ENCODE results near the gene GBX2.

GBX2 gene

DNA sequence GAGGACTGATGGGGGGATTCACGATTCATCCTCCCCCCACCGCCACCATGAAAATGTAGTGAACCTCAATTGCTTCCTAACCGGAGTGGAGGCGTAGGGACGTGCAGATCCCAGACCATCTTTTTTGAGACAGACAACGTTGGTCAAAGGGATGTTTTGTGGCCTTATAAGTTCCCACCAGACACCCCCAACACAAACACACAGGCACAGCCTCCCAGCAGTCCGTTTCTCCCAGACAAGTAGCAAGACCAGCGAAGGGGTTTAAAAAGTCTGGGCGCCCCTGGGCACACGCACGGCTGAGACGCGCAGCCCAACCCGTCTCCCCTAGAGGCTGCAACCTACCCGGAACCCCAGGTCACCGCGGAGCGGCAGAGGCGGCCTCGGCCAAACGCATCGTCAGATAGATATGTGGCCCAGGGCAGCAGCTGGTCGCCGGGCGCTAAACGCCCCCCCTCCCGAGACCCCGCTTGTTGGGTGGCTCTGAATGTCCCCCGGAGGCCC, 1.3 kb downstream of the GBX2 start:
- DNase-seq = no peak

DNA sequence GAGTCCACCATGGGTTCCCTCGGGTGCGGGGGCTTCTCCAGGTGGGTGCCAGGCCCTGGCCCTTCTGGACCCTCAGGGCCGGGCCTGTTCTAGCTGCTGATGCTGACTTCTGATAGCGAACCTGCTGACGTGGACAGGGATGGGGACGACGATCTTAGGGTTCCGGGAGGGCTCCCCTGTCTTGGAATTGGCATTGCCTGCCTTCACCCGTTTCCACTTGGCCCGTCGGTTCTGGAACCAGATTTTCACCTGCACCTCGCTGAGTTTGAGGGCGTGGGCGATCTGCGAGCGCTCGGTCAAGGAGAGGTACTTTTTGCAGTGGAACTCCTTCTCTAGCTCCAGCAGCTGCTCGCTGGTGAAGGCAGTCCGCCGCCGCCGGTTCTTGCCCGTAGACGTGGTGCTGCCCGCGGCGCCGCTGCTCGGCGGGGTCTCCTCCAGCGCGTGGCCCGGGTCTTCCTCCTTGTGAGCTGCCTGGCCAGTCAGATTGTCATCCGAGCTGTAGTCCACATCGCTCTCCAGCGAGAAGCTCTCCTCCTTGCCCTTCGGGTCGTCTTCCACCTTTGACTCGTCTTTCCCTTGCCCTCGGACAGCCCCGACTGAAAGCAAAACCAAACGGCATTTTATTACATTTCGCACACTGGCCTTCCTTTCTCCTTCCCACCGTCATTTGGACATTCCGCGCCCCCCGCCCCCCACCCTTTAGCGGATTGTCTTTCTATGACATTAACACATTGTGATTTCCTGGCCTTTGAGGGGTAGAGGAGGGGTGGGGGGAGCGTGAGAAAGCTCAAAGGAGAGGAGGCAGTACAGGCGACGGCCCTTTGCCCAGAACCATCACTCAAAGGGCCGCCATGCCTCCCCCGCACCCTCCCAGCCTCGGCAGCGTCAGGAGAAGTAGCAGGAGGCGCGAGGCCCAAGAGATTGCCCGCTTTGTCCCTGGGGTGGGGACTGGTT, 2.1 kb downstream of the GBX2 start:
- no peak for DNase-seq

GRCh38 chr2:236164925-236165841, 3.0 kb downstream of the GBX2 start:
- no peak for DNase-seq

DNA sequence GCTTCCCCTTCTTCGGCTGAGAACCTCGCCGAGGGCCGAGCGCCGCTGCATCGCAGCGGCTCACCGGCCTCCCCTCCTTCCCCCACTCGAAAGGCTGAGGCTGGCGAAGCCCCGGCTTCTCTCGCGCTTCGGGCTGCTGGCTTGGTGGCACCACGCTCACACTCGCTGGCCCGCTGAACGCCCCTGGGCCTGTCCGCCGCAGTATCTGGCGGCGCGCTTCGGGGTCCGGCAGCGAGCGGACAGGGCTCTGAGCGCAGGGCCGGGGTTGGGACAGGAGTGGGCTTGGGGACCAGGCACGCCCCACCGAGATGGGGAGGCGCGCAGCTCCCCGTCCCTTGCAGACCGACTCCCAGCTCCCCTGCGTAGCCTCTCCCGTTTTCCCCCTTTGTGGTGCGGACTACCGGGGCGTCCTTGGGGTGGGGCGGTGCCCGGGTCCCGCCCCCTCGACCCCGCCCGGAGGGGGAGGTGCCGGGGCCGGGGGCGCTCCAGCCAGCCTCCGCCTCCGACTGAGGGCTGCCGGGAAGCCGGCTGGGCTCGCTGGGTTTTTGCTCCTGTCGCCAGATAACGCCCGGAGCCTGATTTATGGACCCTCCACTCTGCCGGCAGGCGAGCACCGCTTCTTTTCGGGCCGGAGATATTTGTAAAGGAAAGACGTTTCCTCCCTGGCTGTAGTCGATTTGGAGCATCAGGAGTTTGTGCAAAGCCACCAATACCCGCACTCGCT, 3.8 kb downstream of the GBX2 start:
- DNase-seq = no peak

DNA sequence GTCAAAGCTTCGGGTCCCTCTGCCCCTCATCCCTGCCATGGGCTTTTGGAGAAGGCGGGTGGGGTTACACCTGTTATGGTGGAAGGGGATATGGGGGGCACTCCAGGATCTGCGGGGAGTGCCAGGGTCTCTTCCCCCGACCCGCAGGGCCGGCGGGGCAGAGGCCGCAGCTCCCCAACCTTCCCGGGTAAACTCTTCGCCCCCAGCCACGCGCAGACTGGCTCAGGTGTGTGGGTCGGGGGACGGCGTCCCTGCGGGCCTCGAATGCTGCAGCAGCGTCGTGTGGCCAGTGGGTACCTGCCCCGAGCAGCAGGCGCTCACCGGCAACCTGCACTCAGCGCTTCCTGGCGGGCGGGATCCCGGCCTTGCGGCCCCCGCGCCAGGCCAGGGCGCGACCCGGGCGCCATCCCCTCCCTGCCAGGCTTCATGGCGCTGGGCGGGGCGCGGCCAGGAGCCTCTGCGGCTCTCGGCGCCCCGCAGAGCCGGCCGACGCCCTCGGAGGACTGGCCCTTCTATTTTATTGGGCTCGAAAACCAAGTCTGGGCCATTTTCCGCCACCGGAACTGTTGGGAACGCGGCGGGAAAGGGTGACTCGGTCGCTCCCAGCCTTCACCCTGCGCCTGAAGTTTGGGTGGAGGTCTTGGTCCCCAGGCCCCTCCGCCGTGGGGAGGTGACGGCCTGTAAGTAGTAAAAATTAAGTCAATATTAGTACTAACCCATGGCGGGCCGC, 4.5 kb downstream of the GBX2 start:
- no peak for DNase-seq

GRCh38 chr2:236162882-236163470, 5.2 kb downstream of the GBX2 start:
- no peak for DNase-seq

GRCh38 chr2:236162031-236162845, 5.9 kb downstream of the GBX2 start:
- DNase-seq = no peak

DNA sequence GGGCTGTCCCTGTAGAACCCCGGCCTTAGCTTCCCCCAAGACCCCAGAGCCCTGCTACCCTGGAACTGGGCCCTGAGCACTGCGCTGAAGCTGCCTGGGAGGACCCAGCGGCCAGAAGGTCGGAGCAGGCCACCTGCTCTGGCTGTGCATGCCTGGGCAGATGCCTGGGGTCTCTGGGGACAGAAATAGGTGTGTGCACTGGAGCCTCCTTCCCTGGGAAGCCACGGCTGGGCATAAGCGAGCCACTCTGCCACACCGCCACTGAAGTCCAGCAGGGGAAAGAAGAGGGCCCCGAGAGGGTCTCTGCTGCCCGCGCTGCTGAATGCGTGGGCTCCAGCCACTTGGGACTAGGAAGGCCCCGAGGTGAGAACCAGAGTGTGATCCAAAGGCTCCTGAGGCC, 6.7 kb downstream of the GBX2 start:
- DNase-seq = no peak

- no peak for DNase-seq
Measured at GRCh38 chr2:236161082-236161462, 7.1 kb downstream of the GBX2 start.

DNA sequence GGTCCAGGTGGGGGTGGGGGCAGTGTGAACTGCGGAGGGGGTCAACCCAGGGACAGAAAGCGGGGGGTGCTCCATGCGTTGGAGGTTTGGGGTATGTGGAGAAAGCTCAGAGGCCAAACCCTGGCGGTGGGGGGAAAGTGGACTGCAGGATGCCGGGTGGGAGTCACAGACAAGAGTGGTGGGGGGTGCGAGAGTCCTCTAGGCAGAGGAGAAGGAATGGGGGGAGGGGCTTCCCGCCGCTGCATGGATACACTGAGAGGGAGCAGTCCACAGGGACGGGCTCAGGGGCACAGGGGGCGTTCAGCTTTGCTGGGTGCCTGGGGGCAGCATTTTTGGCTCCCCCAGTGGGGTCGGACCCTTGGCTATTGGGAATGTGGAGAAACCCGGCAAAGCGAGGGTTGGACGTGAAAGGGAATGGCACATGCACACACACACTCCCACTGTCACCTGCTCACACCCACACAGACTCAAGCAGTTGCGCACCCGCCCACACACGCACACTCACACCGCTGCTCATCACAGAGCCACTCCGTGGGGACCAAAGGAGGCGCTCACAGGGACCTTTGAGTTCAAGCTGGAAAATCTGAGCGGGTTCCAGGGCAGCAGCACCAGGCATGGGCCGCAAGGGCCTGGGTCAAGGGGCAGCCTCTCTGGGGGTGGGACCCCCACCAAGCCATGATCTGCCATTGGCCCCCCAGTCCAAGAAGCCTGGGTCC, 7.7 kb downstream of the GBX2 start:
- no peak for DNase-seq

DNA sequence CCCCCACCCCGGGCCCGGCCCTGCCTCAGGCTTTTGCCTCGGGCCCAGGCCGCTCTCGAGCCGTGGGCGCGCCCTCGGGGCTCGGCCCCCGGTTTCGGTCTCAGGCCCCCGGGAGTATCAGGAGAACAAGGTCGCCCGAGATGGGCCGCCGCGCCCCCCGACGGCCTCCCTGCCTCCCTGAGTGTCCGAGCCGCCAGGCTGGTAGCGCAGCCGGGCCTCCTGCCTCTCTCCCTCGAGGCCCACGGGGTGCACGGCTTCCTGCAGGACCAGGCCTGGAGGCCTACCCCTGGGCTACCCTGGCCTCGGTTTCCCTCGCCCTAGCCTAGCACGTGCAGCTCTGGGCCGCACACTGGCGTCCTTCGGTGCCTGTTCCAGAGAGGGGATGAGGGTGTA, 8.4 kb downstream of the GBX2 start:
- DNase-seq = no peak

DNA sequence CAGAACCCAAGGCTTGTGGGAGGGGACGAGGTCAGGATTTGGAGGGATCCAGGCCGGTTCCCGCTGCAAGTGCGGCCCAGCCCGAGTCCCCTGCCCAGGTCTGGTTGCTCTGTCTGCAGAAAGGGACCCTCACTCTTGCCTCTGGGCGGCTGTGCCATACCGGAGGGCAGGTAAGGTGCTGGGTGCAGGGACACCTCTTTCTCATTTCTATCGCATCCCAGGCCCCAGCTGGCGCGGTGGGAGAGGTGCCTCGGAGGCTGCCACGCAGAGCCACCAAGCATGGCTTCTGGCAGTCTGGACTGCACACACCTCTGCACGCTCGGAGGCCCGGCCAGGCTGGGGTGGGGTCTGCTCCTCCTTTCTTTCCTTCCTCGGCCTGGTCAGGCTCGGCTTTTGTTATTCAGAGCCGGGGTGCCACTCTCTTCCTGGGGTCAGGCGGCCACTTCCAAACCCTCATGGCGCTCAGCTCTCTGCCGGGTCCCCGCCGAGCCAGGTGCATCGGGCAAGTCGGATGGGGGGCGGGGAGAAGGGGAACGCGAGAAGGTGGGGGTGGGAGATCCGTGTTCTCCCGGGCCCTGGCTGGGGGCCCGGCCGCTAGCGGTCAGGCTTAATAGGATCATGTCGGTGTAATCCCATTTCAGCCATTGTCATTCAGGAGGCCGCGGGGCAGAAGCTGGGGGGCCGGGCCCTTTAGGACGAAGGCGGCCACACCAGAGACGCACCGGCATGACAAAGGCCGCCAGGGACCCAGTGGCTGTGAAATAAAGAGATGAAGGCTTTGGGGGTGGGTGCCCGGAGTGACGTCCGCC, 9.0 kb downstream of the GBX2 start:
- DNase-seq = no peak

- no peak for DNase-seq
Measured at GRCh38 chr2:236157815-236158498, 10.2 kb downstream of the GBX2 start.

DNA sequence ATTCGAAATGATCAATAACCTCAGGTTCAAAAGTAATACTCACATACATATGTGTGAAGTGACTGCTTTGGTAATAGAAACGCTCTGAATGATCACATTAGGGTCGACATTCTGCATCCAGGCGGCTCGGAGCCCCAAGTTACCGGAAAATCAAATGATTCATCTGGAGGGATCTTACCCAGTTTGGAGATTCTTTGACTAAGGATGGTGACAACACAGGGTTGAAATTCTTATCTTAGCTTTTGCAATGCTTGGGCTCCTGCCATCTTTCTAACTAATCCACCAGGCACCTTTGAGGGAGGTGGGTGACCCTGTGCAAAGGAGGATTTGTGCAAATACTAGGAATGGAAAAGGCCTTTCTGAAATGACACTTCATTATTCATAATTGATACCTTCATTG, 10.8 kb downstream of the GBX2 start:
- no peak for DNase-seq

- no peak for DNase-seq
Measured at GRCh38 chr2:236156860-236157194, 11.4 kb downstream of the GBX2 start.

DNA sequence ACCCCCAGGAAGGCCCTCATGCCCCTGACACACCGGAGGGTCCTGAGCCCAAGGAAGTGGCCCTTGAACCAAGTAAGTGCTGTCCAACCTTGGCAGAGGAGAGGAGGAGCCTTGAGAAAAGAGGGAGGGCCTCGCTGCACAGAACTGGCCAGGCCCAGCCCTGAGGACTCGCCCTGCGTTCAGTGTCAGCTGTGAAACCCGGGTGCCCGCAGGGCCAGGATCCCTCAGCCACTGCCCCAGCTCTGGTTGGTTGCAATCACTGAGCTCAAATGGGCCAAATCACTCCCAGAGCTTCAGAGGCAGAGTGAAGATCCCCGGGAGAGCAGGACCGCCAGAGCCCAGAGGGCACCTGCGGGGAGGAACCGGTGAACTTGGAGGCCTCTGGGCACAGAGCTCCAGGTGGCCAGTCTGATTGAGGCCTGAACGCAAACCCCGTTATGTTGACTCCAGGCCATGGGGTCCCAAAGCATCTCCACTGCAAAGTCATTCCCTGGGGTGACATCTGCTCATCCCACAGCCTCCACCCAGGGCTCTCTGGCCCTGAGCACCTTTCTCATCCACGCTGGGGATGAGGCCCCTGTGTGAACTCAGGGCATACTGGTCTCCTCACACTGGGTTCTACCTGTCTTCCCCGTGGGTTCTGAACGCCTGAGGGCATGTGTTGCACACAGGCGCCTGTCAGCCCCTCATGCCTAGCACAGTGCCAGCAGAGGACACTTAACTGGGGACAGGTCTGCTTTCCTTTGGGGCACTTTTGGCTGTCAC, 11.9 kb downstream of the GBX2 start:
- no peak for DNase-seq

- DNase-seq = no peak
Measured at GRCh38 chr2:236155406-236155805, 12.8 kb downstream of the GBX2 start.

DNA sequence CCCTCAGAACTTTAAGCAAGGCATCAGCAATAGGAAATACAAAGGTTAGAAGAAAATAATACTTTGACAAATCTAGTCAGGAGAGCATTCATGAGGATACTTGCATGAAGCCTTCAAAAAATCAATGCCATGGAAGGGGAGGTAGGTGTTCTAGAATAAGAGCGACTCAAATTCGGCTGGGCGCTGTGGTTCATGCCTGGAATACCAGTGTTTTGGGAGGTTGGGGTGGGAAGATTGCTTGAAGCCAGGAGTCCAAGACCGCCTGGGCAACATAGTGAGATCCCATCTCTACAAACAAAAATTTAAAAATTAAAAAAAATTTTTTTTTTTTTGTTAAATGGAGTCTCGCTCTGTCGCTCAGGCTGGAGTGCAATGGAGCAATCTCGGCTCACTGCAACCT, 21.8 kb downstream of the GBX2 start:
- no peak for DNase-seq
